ENCODE results near the gene PPP2R1A. TPM values are rescaled to one million over a fixed set of nuclear protein-coding genes. Genes with fewer than 3 reads are reported as not detected.
A peak's percentile ranks its signal among the peaks of the same experiment; 100 is the strongest.

PPP2R1A gene
- polyA plus RNA-seq, 2 of the 4 experiments (the other 2 are of a cell fraction) = 144 to 145 TPM

GRCh38 chr19:52227980-52228379 lies 38.1 kb downstream of the PPP2R1A start (continued):
- TF ChIP-seq, protein P1, sequence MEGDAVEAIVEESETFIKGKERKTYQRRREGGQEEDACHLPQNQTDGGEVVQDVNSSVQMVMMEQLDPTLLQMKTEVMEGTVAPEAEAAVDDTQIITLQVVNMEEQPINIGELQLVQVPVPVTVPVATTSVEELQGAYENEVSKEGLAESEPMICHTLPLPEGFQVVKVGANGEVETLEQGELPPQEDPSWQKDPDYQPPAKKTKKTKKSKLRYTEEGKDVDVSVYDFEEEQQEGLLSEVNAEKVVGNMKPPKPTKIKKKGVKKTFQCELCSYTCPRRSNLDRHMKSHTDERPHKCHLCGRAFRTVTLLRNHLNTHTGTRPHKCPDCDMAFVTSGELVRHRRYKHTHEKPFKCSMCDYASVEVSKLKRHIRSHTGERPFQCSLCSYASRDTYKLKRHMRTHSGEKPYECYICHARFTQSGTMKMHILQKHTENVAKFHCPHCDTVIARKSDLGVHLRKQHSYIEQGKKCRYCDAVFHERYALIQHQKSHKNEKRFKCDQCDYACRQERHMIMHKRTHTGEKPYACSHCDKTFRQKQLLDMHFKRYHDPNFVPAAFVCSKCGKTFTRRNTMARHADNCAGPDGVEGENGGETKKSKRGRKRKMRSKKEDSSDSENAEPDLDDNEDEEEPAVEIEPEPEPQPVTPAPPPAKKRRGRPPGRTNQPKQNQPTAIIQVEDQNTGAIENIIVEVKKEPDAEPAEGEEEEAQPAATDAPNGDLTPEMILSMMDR (IDR thresholded peaks at IDR 0.05) = no peak
- TF ChIP-seq CBX2 (IDR thresholded peaks at IDR 0.05; ENCODE audit: borderline replicate concordance, low read depth) = no peak

DNA sequence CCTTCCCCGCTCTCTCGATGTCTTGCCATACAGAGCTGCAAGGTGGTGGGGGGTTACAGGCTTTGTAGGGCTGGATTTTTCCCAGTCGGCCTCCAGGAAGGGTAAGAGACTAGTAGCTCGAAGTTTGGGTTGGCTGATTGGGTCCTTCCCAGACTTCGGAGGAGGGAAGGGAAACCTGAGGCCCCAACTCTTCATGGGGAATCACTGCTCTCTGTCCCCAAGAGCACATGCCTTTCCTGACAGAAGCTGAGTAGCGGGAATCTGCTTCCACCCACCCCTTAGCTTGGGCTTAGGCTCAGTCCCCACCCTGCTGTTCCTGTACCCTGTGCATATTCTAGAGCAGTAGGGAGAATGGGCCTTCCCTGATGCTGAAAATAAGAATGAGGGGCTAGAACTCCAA lies 39.7 kb downstream of the PPP2R1A start:
- FAIRE-seq = no peak
- peaks cover 84% of the 10 kb centered on the region for H3K9me3 ChIP-seq
- DNase-seq (ENCODE audit: low read depth in 1 of 2, low spot score in 1 of 2) = no peak
- WGBS (ENCODE audit: missing lambda C conversion rate) = 84% methylated on average over 6 of the region's 6 CpGs
- ChIA-PET CTCF (interaction anchor here (1.2 to 3.8 kb wide), 3 partner anchors 8 to 37 kb away, joined by 3 to 16 read pairs (median 3); no protein-coding TSS in a partner anchor), POLR2A (no interaction called here)
- no peak for TF ChIP-seq POLR2AphosphoS2 (conservative IDR thresholded peaks at IDR 0.05; ENCODE audit: low read length)
- no peak for TF ChIP-seq HOXA7 (CRISPR knock-in tag; IDR thresholded peaks at IDR 0.05)
- no peak for TF ChIP-seq NFE2L2 (conservative IDR thresholded peaks at IDR 0.05; ENCODE audit: low read length)
- TF ChIP-seq HEYL (CRISPR knock-in tag; IDR thresholded peaks at IDR 0.05) = no peak
- TF ChIP-seq EP300 (IDR thresholded peaks at IDR 0.05) = no peak
- no peak for TF ChIP-seq RNF2 (IDR thresholded peaks at IDR 0.05; ENCODE audit: borderline replicate concordance, low read depth)
- no peak for TF ChIP-seq KDM1A (IDR thresholded peaks at IDR 0.05; ENCODE audit: low read depth)
- TF ChIP-seq RARB (CRISPR knock-in tag; IDR thresholded peaks at IDR 0.05) = no peak
- no peak overlapping the region for H3K4me2 ChIP-seq
- H3K4me3 ChIP-seq = no peak overlapping the region
- no peaks in the 10 kb centered on the region for H3K4me1 ChIP-seq
- no peak; a peak in 1 of 6 replicates for ATAC-seq
- H3K27ac ChIP-seq = no peak overlapping the region

DNA sequence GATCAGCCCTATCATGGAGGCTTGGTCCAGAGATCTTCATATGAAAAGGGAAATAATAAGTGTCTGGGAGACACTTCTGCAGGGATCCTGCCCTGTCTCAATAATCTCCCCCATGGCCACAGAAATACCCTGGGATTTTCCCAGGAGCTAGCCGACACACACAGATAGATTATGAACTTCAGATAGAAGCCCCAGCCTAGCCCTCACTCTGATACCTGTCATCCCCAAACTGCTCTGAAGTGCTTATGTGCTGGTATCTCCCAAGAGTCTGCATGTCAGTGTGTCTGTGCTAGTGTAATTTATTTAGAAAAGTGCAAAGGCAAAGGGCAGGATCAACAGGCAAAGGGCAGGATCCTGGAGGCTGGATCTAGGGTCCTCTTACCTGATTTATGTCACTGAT lies 40.8 kb downstream of the PPP2R1A start:
- H3K9me3 ChIP-seq = peaks cover 80% of the 10 kb centered on the region
- DNase-seq (ENCODE audit: low read depth in 1 of 2, low spot score in 1 of 2) = no peak
- FAIRE-seq = no peak
- ATAC-seq = peak in 1 of 2 experiments; percentile 13; a peak in 2 of 6 replicates
- no peak overlapping the region for H3K4me2 ChIP-seq
- no peak overlapping the region for H3K4me3 ChIP-seq
- TF ChIP-seq, protein P2, sequence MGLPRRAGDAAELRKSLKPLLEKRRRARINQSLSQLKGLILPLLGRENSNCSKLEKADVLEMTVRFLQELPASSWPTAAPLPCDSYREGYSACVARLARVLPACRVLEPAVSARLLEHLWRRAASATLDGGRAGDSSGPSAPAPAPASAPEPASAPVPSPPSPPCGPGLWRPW (IDR thresholded peaks at IDR 0.05) = no peak
- TF ChIP-seq ZNF302 (CRISPR knock-in tag; IDR thresholded peaks at IDR 0.05) = no peak
- no peak for TF ChIP-seq SMC3 (IDR thresholded peaks at IDR 0.05)
- TF ChIP-seq FOSB (CRISPR knock-in tag; IDR thresholded peaks at IDR 0.05) = no peak
- no peak for TF ChIP-seq CEBPB (IDR thresholded peaks at IDR 0.05)
- CTCF ChIA-PET = interaction anchor here (1.6 kb wide), 1 partner anchor 11 kb away, joined by 5 read pairs; no protein-coding TSS in a partner anchor
- H3K27ac ChIP-seq = no peak overlapping the region
- POLR2A ChIA-PET = no interaction called here
- no peaks in the 10 kb centered on the region for H3K4me1 ChIP-seq
- 89% methylated on average over 1 of the region's 1 CpG for WGBS (ENCODE audit: missing lambda C conversion rate)

DNA sequence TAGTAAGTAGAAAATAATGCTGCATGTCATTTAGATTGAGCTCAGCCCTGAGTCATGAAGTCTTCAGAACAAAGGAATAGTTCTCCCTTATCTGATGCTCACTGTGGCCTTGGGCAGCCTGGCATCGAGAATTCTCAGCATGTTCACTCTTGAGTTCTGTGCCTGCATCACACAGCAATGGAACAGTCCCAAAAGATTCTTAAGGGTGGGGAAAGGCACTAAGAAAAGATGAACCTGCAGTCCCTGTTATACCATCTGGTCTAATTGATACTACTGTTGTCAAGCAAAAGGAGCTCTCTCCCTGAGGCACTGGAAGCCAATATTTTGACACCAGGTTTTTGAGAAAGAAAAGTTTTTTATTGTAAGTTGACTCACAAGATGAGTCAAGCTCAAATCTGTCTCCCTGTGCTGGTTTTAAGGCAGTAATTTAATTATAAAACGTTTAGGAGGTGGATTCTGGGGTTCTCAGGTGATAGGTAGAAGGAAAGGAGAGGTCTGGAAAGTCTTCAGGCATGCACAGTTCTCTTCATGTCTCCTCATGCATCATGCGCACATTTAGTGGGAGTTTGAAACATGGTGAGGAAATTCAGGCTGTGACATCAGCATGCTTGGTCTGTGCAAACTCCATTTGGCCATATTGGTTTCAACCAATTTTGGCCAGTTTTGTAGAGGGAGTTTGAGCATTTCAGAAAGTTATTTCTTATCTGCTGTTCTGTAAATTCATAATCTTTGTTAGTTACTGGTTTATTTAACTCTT lies 41.5 kb downstream of the PPP2R1A start:
- ChIA-PET CTCF (interaction anchor here (1.6 kb wide), 1 partner anchor 11 kb away, joined by 5 read pairs; no protein-coding TSS in a partner anchor), POLR2A (no interaction called here)
- FAIRE-seq (peak; percentile 18), DNase-seq (ENCODE audit: low read depth in 1 of 2, low spot score in 1 of 2) (no peak), ATAC-seq (no peak; a peak in 1 of 6 replicates)
- no peaks in the 10 kb centered on the region for H3K4me1 ChIP-seq
- no peak overlapping the region for H3K4me2 ChIP-seq
- no peak overlapping the region for H3K27ac ChIP-seq
- 62% methylated on average over 3 of the region's 3 CpGs for WGBS (ENCODE audit: missing lambda C conversion rate)
- no peak overlapping the region for H3K4me3 ChIP-seq
- H3K9me3 ChIP-seq = peaks cover 77% of the 10 kb centered on the region
- TF ChIP-seq ZSCAN20 (CRISPR knock-in tag; IDR thresholded peaks at IDR 0.05) (no peak), POLR2A (IDR thresholded peaks at IDR 0.05; ENCODE audit: low read length) (no peak), EP300 (IDR thresholded peaks at IDR 0.05) (no peak), MYC (IDR thresholded peaks at IDR 0.05; ENCODE audit: borderline replicate concordance, low read length) (no peak), HOXB5 (CRISPR knock-in tag; IDR thresholded peaks at IDR 0.05) (no peak), HMGXB4 (CRISPR knock-in tag; IDR thresholded peaks at IDR 0.05; ENCODE audit: borderline replicate concordance) (no peak), NFE2L2 (conservative IDR thresholded peaks at IDR 0.05; ENCODE audit: low read length) (no peak), RAD21 (conservative IDR thresholded peaks at IDR 0.05 in 1 of 2, IDR thresholded peaks at IDR 0.05 in 1 of 2) (no peak), HOXA7 (CRISPR knock-in tag; IDR thresholded peaks at IDR 0.05) (no peak), FOSL2 (IDR thresholded peaks at IDR 0.05) (no peak), FOSL2 (CRISPR knock-in tag; IDR thresholded peaks at IDR 0.05) (no peak), TFCP2L1 (CRISPR knock-in tag; IDR thresholded peaks at IDR 0.05) (no peak)
- TF ChIP-seq, protein P3, sequence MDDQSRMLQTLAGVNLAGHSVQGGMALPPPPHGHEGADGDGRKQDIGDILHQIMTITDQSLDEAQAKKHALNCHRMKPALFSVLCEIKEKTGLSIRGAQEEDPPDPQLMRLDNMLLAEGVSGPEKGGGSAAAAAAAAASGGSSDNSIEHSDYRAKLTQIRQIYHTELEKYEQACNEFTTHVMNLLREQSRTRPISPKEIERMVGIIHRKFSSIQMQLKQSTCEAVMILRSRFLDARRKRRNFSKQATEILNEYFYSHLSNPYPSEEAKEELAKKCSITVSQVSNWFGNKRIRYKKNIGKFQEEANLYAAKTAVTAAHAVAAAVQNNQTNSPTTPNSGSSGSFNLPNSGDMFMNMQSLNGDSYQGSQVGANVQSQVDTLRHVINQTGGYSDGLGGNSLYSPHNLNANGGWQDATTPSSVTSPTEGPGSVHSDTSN (IDR thresholded peaks at IDR 0.05) = no peak
- TF ChIP-seq, protein P1 (IDR thresholded peaks at IDR 0.05) = no peak

Measured in A549 (cell line).